Body of pancreas (tissue), 4 donors: ENCODE measurements around the gene NEK7. TPM values are rescaled to one million over a fixed set of nuclear protein-coding genes. Genes with fewer than 3 reads are reported as not detected.

ENCODE experiments used
- ATAC-seq: fragments of 150-250 bp; one replicate; pipeline ENCODE4 v1.9.1; 2016
- DNase-seq, 4 donors: peaks; one replicate each; pipeline ENCODE4 v3.0.0-alpha.2; 2019
- H3K27ac ChIP-seq, 4 donors: fragments of 200-600 bp; sonication (generic); 1 replicate in 3 of 4; 2 replicates in 1 of 4; pipeline versions ENCODE4 v1.5.1 to v1.6.1; 2016 to 2019; ENCODE audit warnings: mild to moderate bottlenecking in 1 of 4, mixed read lengths in 1 of 4, moderate library complexity in 1 of 4
- H3K27me3 ChIP-seq, 2 donors: fragments of 200-600 bp; sonication (generic); one replicate each; pipeline ENCODE4 v1.6.0; 2016; ENCODE audit warnings: mild to moderate bottlenecking in 1 of 2
- H3K36me3 ChIP-seq, 2 donors: fragments of 200-600 bp; sonication (generic); replicated peaks in 1 of 2; 2 replicates each; pipeline ENCODE4 v1.5.1; 2016; ENCODE audit warnings: low read depth in 2 of 2; ENCODE audit not compliant: insufficient read depth in 1 of 2
- H3K4me1 ChIP-seq: fragments of 200-600 bp; sonication (generic); one replicate; pipeline ENCODE4 v1.6.0; 2016
- H3K4me3 ChIP-seq, 2 donors: fragments of 200-600 bp; sonication (generic); 1 replicate in 1 of 2; 2 replicates in 1 of 2; pipeline ENCODE4 v1.5.1; 2016 to 2019
- H3K9me3 ChIP-seq, 3 donors: fragments of 200-600 bp; sonication (generic); 1 replicate in 2 of 3; 2 replicates in 1 of 3; pipeline ENCODE4 v1.5.1; 2016
- CTCF ChIP-seq, 7 experiments: fragments of 450-650 bp in 4 of 7; fragments of 200-600 bp in 3 of 7; sonication (generic) in 3 of 7; IDR thresholded peaks; one replicate each; pipeline ENCODE4 v1.5.1; 2016 to 2019; ENCODE audit warnings: antibody characterized with exemption in 7 of 7
- POLR2A ChIP-seq, 3 donors: fragments of 450-650 bp; IDR thresholded peaks; one replicate each; pipeline ENCODE4 v1.6.1; 2016; ENCODE audit warnings: antibody characterized with exemption in 3 of 3, mild to moderate bottlenecking in 2 of 3
- WGBS, 2 donors: methylation state at CpG; one replicate each; pipeline ENCODE4 v1.1.5; 2017; 5-methylcytosine and 5-hydroxymethylcytosine counted together
- intact Hi-C: fragments of 100-400 bp; cut with DNase I; formaldehyde crosslinking; loops from one replicate; pipeline ENCODE4 v1.15.1; 2023
- total RNA-seq, 2 donors: library from RNA; depleted of rRNA; stranded (reverse); fragments of >200 nt; gene quantifications; one replicate each; pipeline ENCODE4 v1.1.0, GENCODE V29; 2016

NEK7 gene
- total RNA-seq, 2 donors from 2014 or later = 39.2 to 49.5 TPM

GRCh38 chr1:198173832-198174231 is 17.0 kb downstream of the NEK7 start:
- ATAC-seq (no peak), DNase-seq (no peak)
- H3K36me3 ChIP-seq = no peaks in the 10 kb centered on the region
- TF ChIP-seq CTCF (IDR thresholded peaks at IDR 0.05) (no peak), POLR2A (IDR thresholded peaks at IDR 0.05) (no peak)
- no peak overlapping the region for H3K4me3 ChIP-seq
- peaks cover 79% of the 10 kb centered on the region for H3K4me1 ChIP-seq
- H3K27me3 ChIP-seq = no peaks in the 10 kb centered on the region
- no peaks in the 10 kb centered on the region for H3K9me3 ChIP-seq
- intact Hi-C loops = no loop called here
- no peak overlapping the region for H3K27ac ChIP-seq

GRCh38 chr1:198174297-198174696 is 17.5 kb downstream of the NEK7 start:
- H3K27me3 ChIP-seq = no peaks in the 10 kb centered on the region
- H3K4me3 ChIP-seq = no peak overlapping the region
- ATAC-seq (no peak), DNase-seq (no peak)
- H3K36me3 ChIP-seq = no peaks in the 10 kb centered on the region
- TF ChIP-seq CTCF (IDR thresholded peaks at IDR 0.05) = no peak
- no peak for TF ChIP-seq POLR2A (IDR thresholded peaks at IDR 0.05)
- intact Hi-C loops = no loop called here
- H3K27ac ChIP-seq = no peak overlapping the region
- H3K9me3 ChIP-seq = no peaks in the 10 kb centered on the region
- H3K4me1 ChIP-seq = peaks cover 78% of the 10 kb centered on the region
- 62 to 69% methylated on average over 5 of the region's 5 CpGs for WGBS, 2 donors

- DNase-seq = no peak
- peak; percentile 12 for ATAC-seq
- peaks cover 78% of the 10 kb centered on the region for H3K4me1 ChIP-seq
- H3K36me3 ChIP-seq = no peaks in the 10 kb centered on the region
- intact Hi-C loops = no loop called here
- WGBS, 2 donors = 46 to 47% methylated on average over 5 of the region's 5 CpGs
- H3K4me3 ChIP-seq = no peak overlapping the region
- H3K27me3 ChIP-seq = no peaks in the 10 kb centered on the region
- TF ChIP-seq POLR2A (IDR thresholded peaks at IDR 0.05) = no peak
- no peak overlapping the region for H3K27ac ChIP-seq
- H3K9me3 ChIP-seq = no peaks in the 10 kb centered on the region
These were observed 18.8 kb downstream of the NEK7 start for GRCh38 chr1:198175423-198176170.

- WGBS, 2 donors = 82 to 91% methylated on average over 1 of the region's 1 CpG
- no peak for TF ChIP-seq POLR2A (IDR thresholded peaks at IDR 0.05)
- TF ChIP-seq CTCF (IDR thresholded peaks at IDR 0.05) = no peak
- DNase-seq (no peak), ATAC-seq (no peak)
- H3K27me3 ChIP-seq = no peaks in the 10 kb centered on the region
- no peak overlapping the region for H3K4me3 ChIP-seq
- intact Hi-C loops = no loop called here
- H3K36me3 ChIP-seq = no peaks in the 10 kb centered on the region
- no peaks in the 10 kb centered on the region for H3K9me3 ChIP-seq
- peaks cover 78% of the 10 kb centered on the region for H3K4me1 ChIP-seq
- H3K27ac ChIP-seq = no peak overlapping the region
These were observed 19.4 kb downstream of the NEK7 start for GRCh38 chr1:198176179-198176578.

GRCh38 chr1:198177546-198177945 is 20.7 kb downstream of the NEK7 start:
- no peak overlapping the region for H3K27ac ChIP-seq
- WGBS, 2 donors = 24 to 26% methylated on average over 2 of the region's 2 CpGs
- H3K4me1 ChIP-seq = peaks cover 66% of the 10 kb centered on the region
- ATAC-seq (no peak), DNase-seq (no peak)
- no peaks in the 10 kb centered on the region for H3K9me3 ChIP-seq
- H3K36me3 ChIP-seq = no peaks in the 10 kb centered on the region
- intact Hi-C loops = no loop called here
- no peak for TF ChIP-seq CTCF (IDR thresholded peaks at IDR 0.05)
- no peak for TF ChIP-seq POLR2A (IDR thresholded peaks at IDR 0.05)
- H3K4me3 ChIP-seq = no peak overlapping the region
- H3K27me3 ChIP-seq = no peaks in the 10 kb centered on the region
